AG08395 (cell line): ENCODE measurements around the gene TPRN.
A peak's percentile ranks its signal among the peaks of the same experiment; 100 is the strongest.
"Not testable (repeated sequence)": the region's sequence is repeated elsewhere in the genome, so short reads cannot be mapped to it uniquely, and the experiment has no call there.

ENCODE experiments used
- DNase-seq: peaks from one replicate; pipeline ENCODE4 v3.0.0; 2012; ENCODE audit warnings: mixed read lengths, low spot score

Gene TPRN, protein sequence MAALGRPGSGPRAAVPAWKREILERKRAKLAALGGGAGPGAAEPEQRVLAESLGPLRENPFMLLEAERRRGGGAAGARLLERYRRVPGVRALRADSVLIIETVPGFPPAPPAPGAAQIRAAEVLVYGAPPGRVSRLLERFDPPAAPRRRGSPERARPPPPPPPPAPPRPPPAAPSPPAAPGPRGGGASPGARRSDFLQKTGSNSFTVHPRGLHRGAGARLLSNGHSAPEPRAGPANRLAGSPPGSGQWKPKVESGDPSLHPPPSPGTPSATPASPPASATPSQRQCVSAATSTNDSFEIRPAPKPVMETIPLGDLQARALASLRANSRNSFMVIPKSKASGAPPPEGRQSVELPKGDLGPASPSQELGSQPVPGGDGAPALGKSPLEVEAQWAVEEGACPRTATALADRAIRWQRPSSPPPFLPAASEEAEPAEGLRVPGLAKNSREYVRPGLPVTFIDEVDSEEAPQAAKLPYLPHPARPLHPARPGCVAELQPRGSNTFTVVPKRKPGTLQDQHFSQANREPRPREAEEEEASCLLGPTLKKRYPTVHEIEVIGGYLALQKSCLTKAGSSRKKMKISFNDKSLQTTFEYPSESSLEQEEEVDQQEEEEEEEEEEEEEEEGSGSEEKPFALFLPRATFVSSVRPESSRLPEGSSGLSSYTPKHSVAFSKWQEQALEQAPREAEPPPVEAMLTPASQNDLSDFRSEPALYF

GRCh38 chr9:137200311-137201204 is at the start of gene TPRN:
TSS of gene TPRN (minus strand) at chr9:137200741. CDS start at chr9:137200711, 30 bp downstream.
- peak; percentile 100 for DNase-seq

GRCh38 chr9:137247916-137248175 is 47.3 kb upstream of the TPRN start:
- DNase-seq = no peak

DNA sequence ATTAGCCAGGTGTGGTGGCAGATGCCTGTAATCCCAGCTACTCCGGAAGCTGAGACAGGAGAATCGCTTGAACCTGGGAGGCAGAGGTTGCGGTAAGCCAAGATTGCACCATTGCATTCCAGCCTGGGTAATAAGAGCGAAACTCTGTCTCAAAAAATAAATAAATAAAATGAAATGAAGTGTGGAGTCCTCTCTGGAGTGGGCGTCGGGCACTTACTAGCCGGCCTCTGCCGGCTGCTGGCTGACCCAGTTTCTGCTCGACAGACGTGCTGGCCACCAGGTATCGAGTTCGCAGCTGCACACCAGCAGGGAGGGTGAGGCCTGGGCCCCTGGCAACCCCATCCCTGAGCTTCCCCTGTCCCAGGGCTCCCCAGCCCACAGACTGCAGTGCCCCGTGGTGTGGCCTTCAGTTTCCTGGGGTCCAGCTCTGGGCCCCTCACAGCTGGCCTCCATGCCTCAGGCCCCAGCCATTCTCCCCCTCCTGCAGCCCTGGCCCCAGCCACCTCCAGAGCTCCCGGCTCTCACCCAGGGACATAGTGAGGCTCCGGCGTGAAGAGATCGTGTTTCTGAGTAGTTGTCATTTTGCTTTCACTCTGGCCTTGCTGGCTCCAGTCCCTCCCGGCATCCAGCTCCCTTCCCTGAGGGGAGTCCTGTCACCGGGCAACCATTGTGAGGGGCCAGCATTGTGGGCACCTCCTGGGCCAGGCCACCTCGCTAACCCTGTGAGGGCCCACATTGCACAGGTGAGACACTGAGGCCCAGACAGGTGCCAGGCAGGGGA is 46.8 kb upstream of the TPRN start:
- DNase-seq = no peak

DNA sequence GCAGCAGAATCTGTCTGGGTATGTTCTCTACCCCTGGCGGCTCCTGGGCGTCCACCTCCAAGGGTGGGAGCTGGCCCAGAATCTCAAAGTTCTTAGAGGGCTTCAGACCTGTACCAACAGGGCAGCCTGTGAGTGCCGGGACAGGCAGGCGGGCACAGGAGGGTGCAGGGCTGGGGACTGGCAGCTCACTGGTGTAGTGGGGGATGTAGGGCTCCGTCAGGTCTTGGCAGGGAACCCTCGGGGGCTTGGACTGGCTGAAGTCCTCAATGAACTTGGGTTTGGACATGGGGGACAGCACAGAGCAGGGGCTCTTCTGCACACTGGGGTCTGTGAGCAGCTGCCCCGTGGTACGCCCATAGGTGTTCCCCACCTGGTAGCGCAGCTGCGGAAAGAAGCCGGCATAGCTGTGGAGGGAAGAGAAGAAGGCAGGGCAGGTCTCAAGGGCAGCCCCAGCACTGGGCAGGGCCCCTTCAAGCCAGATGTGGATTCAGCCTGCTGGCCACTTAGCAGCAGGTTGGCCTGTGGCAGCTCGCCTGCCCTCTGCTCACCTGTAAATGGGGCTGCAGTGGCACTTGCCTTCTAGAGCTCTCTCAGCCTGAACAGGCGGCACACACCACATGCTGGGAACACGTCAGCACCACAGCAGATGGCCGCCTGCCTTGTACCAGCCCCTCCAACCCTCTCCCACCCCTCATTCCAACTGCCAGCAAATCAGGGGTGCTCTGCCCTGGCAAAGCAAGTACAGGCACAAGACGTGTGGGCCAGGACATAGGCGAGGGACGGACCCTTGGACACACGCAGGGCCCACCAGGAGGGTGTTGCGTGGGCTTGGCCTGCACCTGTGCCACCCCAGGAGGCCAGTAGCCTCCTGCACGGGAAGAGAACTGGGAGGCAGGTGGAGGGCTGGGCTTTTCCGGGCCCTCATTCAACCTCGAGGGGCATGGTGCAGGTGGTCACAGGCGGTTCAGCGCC is 45.2 kb upstream of the TPRN start:
- DNase-seq = no peak

DNA sequence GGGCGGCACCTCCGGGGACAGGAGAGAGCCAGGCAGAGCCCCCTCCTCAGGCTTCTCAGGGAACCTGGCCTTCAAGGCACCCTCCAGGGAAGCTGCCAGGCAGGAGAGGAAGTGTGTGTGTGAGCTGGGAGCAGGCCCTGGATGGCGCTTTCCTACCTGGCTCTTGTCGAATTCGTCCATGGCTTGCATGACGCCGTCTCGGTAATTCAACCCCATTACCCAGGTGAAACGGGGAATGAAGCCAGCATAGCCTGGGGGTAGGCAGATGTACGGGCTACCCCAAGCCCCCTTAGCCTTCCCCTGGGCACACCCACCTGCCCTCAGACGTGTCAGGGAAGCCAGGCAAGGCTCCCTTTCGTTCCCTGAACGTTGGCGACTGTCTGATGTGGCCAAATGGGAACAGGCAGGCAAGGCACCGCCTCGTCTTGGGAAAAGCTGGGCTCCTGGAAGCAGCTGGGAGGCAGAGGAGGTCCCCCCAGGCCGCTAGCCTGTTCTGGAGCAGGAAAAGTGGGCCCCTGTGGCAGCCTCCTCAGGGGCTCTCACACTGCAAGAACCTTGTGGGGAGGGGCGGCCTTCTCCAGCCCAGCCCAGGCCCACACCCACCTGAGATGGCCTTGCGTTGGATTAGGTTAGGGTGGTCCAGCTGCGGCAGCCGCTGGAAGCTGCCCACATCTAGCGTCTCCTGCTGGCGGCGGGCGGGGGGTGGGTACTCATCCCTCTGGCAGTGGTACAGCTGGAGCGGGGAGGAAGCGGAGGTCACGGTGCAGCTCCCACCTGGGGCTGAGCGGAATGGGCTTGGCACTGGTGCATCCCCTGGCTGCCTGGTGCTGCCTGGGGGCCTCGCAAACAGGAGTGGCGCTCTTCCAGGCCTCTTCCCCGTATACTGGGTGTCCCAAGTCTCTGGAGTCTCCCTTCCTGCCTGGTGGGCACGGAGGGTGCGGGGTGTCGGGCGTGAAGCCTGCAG is 44.2 kb upstream of the TPRN start:
- no peak for DNase-seq

DNA sequence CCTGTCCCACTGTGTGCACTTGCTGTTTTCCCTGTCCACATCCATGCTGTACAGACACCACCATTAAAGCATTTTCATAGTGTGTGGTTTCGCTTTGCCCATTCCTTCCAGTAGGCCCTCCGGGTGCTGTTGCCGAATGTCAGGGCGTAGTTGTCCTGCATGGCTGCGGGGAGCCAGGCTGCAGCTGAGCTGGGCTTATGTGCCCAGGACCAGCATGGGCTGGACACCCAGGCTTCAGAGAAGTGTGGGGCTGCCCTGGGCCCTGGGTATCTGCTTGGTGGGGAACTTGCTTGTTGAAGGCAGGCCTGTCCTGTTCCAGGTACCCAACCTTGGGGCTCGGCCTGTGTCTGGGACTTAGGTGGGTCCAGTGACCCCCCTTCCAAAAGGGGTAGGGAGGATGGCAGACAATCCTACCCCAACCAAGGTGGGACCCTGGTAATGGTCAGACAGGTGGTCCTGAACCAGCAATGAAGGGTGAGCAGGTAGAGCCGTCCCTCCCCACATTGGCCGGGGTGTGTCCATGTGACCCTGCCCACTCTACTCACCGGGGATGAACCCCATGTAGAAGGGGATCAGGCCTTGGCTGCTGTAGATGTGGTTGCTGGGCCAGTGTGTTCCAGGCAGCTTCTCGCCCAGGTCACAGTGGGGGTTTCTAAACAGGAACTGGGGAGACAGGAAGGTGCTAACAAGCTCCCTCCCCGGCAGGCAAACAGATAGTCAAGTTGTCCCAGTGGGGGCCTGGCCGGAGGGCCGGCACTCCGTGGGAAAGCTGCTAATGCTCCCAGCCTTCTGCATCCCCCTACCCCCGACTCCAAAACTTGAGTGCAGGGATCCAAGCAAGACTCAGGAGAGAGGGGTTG is 43.3 kb upstream of the TPRN start:
- DNase-seq = no peak

DNA sequence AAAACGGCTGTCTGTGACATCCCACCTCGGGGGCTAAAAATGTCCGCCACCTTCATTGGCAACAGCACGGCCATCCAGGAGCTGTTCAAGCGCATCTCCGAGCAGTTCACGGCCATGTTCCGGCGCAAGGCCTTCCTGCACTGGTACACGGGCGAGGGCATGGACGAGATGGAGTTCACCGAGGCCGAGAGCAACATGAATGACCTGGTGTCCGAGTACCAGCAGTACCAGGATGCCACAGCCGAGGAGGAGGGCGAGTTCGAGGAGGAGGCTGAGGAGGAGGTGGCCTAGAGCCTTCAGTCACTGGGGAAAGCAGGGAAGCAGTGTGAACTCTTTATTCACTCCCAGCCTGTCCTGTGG is 42.7 kb upstream of the TPRN start:
- DNase-seq = not testable (repeated sequence)

DNA sequence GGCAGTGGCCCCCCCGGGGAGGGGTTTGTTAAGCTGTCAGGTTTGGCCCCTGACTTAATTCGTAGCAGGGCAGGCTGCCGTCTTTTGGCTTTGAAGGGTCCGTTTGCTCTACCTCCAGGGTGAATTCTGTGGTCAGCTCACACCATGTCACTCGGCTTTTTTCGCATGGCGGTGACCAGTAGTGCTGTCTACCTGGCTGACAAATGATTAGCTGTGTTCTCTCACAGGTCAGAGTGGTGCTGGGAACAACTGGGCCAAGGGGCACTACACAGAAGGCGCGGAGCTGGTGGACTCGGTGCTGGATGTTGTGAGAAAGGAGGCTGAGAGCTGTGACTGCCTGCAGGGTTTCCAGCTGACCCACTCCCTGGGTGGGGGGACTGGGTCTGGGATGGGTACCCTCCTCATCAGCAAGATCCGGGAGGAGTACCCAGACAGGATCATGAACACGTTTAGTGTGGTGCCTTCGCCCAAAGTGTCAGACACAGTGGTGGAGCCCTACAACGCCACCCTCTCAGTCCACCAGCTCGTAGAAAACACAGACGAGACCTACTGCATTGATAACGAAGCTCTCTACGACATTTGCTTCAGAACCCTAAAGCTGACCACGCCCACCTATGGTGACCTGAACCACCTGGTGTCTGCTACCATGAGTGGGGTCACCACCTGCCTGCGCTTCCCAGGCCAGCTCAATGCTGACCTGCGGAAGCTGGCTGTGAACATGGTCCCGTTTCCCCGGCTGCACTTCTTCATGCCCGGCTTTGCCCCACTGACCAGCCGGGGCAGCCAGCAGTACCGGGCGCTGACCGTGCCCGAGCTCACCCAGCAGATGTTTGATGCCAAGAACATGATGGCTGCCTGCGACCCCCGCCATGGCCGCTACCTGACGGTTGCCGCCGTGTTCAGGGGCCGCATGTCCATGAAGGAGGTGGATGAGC is 42.0 kb upstream of the TPRN start:
- DNase-seq = no peak

GRCh38 chr9:137241490-137242268 is 41.1 kb upstream of the TPRN start:
- peak; percentile 73 for DNase-seq

DNA sequence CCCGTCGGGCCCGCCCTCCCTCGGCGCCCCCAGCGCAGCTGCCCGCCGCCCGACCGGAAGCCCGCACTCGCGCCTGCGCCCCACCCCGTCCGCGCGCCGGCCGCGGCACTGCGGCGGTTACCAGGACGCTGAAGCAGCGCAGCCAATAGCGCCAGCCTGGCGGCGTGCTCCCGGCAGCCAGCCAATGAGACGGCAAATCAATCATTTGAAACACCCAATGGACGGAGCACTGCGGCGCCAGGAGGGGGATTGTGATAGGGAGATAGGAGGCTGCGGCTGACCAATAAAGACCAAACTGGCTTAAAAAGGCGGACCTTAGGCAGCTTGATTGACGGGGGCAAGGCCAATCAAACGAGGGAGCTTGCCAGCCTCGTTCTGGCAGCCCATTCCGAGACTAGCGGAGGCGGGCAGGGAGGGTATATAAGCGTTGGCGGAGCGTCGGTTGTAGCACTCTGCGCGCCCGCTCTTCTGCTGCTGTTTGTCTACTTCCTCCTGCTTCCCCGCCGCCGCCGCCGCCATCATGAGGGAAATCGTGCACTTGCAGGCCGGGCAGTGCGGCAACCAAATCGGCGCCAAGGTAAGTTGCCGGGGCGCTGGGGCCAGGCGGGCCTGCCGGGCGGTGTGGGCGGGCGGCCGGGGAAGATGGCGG is 40.4 kb upstream of the TPRN start, which contains the start of gene TUBB4B:
TUBB4B (plus strand) TSS at position 447 of the 649 bp plus-strand sequence; CDS start at position 521, 74 bp downstream.
- DNase-seq = peak; percentile 100

DNA sequence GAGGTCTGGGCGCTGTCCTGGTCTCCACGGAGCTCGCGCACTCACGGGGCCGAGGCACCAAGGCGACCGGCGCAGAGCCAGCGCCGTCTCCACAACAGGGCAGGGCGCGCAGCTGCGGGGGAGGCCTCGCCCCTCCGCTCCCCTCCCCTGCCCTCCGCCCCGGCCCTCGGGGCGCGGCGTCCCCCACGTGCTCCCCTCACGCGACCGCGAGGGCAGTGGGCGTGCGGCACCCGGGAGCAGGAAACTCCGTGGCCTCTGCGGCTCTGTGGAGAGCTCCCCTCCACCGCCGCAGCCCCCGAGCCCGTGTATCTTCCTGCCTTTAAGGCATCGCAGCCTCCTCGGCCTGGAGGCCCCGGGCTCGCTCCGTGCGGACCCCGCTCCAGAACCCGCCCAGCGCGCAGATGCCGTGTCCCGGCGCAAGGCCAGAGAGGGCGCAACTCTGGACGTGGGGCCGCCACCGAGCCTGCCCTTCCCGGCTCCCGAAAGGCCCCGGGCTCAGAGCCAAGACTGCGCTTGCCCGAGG is 39.8 kb upstream of the TPRN start:
- DNase-seq = peak; percentile 81

- not testable (repeated sequence) for DNase-seq
Measured at GRCh38 chr9:137239541-137240200, 39.1 kb upstream of the TPRN start.

DNA sequence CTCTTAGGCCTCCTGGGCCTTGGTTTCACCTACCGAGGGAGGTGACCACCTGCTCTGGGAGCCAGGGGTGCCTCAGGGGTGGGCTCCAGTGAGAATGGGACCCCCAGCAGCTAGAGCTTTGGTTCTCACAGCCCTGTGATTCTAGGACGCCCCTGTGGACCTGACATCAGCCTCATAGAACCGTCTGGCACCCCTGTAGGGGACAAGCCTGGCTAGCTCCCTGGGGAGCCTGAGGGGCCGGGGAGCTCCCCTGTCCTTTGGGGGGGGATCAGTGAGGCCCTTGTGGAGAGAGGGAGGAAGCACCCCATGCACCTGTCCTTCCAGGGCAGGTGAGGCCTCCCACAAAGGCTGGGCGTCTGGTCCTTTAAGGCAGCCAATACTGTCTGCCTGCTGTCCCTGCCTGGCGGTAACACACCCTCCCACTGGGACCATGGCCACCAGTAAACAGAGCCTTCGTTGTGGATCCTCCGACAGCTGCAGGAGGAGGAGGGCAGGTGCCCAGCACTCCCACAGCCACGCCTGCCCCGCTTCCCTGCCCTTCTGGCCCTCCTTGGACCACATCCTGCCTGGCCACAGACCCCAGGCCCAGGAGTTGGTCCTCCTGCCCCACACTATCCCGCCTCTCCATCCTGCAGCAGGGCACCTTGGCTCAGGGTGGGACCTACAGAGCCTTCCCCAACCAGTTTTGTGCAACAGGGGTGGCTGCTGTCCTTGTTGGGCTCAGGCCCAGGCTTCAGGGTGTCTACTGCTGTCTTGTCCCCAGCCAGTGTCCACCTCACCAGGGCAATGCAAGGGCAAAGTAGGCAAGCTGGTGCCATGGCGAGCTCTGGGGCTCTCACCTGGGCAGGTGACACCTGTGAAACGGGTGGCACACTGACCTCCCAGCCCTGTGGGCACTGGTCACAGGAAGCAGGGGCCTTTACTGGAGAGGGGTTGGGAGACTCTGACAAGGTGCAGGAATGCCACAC is 37.5 kb upstream of the TPRN start:
- no peak for DNase-seq

DNA sequence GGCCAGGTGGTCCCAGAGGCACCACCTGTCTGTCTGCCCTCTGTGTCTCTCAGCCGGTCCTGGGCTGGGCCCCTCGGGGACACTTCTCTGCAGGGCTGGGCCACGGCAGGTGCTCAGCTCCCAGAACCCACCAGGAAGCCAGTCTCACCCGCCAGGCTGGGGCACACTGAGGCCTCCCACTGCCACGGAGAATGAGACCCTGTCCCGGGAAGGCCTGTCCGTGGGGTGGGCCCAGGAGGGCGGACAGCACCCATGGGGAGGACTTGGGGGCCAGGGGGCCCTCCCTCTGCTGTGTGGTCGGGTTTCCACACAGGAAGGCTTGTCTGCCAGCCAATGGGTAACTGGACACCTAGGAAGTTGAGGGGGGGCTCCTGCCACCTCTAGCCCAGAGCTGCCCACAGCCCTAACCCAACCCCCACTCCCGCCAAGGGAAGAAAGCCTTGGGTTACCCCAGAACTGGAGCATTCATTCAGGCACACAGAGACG is 36.4 kb upstream of the TPRN start:
- no peak for DNase-seq
